ENCODE results near the gene ERP44. TPM values are rescaled to one million over a fixed set of nuclear protein-coding genes. Genes with fewer than 3 reads are reported as not detected.
A peak's percentile ranks its signal among the peaks of the same experiment; 100 is the strongest.
"Not testable (repeated sequence)": the region's sequence is repeated elsewhere in the genome, so short reads cannot be mapped to it uniquely, and the experiment has no call there.

Gene ERP44
- total and polyA plus RNA-seq, 11 donors, result 7.9 to 21.6 (median 15.7) TPM

- WGBS, 4 donors, result 68 to 72% (median 69%) methylated on average over 2 of the region's 2 CpGs
- TF ChIP-seq, protein P1, sequence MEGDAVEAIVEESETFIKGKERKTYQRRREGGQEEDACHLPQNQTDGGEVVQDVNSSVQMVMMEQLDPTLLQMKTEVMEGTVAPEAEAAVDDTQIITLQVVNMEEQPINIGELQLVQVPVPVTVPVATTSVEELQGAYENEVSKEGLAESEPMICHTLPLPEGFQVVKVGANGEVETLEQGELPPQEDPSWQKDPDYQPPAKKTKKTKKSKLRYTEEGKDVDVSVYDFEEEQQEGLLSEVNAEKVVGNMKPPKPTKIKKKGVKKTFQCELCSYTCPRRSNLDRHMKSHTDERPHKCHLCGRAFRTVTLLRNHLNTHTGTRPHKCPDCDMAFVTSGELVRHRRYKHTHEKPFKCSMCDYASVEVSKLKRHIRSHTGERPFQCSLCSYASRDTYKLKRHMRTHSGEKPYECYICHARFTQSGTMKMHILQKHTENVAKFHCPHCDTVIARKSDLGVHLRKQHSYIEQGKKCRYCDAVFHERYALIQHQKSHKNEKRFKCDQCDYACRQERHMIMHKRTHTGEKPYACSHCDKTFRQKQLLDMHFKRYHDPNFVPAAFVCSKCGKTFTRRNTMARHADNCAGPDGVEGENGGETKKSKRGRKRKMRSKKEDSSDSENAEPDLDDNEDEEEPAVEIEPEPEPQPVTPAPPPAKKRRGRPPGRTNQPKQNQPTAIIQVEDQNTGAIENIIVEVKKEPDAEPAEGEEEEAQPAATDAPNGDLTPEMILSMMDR (IDR thresholded peaks at IDR 0.05), result no peak
- no peak for TF ChIP-seq POLR2A (IDR thresholded peaks at IDR 0.05)
- Histone ChIP-seq H3K9me3 (no peaks in the 10 kb centered on the region), H3K36me3 (peaks cover 0 to 4% (median 0%) of the 10 kb centered on the region in 9 donors), H3K4me3 (no peak overlapping the region), H3K27ac (no peak overlapping the region), H3K27me3 (no peaks in the 10 kb centered on the region), H3K4me1 (peaks cover 0 to 36% (median 15%) of the 10 kb centered on the region in 12 donors)
- intact Hi-C loops (cut with DNase I), result no loop called here
- DNase-seq (no peak), ATAC-seq (no peak)
These were observed 28.4 kb downstream of the ERP44 start for GRCh38 chr9:100070104-100071041.

DNA sequence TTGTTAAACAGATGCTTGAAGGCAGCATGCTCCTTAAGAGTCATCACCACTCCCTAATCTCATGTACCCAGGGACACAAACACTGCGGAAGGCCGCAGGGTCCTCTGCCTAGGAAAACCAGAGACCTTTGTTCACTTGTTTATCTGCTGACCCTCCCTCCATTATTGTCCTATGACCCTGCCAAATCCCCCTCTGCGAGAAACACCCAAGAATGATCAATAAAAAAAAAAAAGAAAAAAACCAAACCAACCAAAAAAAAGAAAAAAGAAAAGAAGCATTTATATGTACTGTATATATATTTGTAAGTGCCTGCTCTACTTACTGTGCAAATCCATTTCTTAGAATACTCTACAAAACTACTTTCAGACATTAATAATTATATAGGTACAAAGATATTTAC is 29.7 kb downstream of the ERP44 start:
- H3K4me1 ChIP-seq, result peaks cover 0 to 29% (median 11%) of the 10 kb centered on the region in 12 donors
- intact Hi-C loops (cut with DNase I); H3K4me3 ChIP-seq; H3K27ac ChIP-seq; DNase-seq; H3K9me3 ChIP-seq; H3K27me3 ChIP-seq; H3K36me3 ChIP-seq; ATAC-seq: not testable (repeated sequence)
- WGBS, 4 donors, result 88 to 100% (median 96%) methylated on average over 1 of the region's 3 CpGs

DNA sequence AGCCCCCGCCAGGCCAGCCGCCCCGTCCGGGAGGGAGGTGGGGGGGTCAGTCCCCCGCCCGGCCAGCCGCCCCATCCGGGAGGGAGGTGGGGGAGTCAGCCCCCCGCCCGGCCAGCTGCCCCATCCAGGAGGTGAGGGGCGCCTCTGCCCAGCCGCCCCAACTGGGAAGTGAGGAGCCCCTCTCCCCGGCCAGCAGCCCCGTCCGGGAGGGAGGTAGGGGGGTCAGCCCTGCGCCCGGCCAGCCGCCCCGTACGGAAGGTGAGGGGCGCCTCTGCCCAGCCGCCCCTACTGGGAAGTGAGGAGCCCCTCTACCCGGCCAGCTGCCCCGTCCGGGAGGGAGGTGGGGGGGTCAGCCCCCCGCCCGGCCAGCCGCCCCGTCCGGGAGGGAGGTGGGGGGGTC is 30.8 kb downstream of the ERP44 start:
- H3K27ac ChIP-seq; H3K36me3 ChIP-seq; intact Hi-C loops (cut with DNase I); H3K27me3 ChIP-seq; H3K9me3 ChIP-seq; H3K4me3 ChIP-seq; ATAC-seq; DNase-seq: not testable (repeated sequence)
- peaks cover 0 to 28% (median 16%) of the 10 kb centered on the region in 12 donors for H3K4me1 ChIP-seq
- 91 to 97% (median 96%) methylated on average over 7 to 29 of the region's 30 CpGs for WGBS, 4 donors

DNA sequence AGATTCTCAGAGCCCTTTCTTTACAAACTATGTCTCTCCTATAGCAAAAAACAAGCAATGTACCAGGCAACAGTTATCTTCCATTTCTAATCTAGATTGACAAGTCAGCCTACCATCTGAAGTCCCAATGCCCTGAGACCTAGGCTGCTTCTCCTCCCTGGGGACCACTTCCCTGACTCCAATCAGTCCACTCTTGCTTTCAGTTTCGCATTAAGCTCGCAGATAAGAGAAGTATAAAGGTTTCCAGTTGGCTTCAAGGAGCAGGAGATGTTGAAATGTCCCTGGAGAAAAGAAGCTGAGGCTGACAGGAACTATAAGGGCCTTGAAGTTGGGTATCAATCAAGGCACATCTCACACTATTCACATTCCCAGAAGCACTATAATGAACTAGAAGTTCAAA is 32.3 kb downstream of the ERP44 start:
- intact Hi-C loops (cut with DNase I), result loop anchor here in 1 of 10 donors (1.0 kb wide), 1 partner anchor 13 kb away; no protein-coding TSS in a partner anchor
- Histone ChIP-seq H3K27me3 (no peaks in the 10 kb centered on the region), H3K36me3 (no peaks in the 10 kb centered on the region), H3K9me3 (no peaks in the 10 kb centered on the region), H3K27ac (peak overlapping the region in 2 of 12 donors; percentile 32 to 51), H3K4me1 (peaks cover 0 to 31% (median 15%) of the 10 kb centered on the region in 12 donors), H3K4me3 (peak overlapping the region in 3 of 12 donors; percentile 7 to 22 (median 10))
- WGBS, 4 donors, result 12 to 50% (median 20%) methylated on average over 2 of the region's 2 CpGs
- TF ChIP-seq, protein P1 (IDR thresholded peaks at IDR 0.05), result no peak
- no peak for TF ChIP-seq POLR2A (IDR thresholded peaks at IDR 0.05)
- ATAC-seq (peak in 3 of 4 donors; percentile 60 to 78 (median 63)), DNase-seq (peak in 3 of 5 donors; percentile 32 to 33 (median 32))

- Histone ChIP-seq H3K9me3 (no peaks in the 10 kb centered on the region), H3K4me3 (no peak overlapping the region), H3K27ac (no peak overlapping the region), H3K36me3 (no peaks in the 10 kb centered on the region), H3K27me3 (no peaks in the 10 kb centered on the region), H3K4me1 (peaks cover 0 to 28% (median 15%) of the 10 kb centered on the region in 12 donors)
- no peak for DNase-seq
- intact Hi-C loops (cut with DNase I), result no loop called here
- TF ChIP-seq POLR2A (IDR thresholded peaks at IDR 0.05), result no peak
- TF ChIP-seq, protein P1 (IDR thresholded peaks at IDR 0.05), result no peak
- WGBS, 4 donors, result 88 to 91% (median 90%) methylated on average over 8 of the region's 8 CpGs
- ATAC-seq, result no peak
These were observed 33.8 kb downstream of the ERP44 start for GRCh38 chr9:100064872-100065581.
